Neutrophil (primary cell): Measurements from ENCODE around the gene SPEG.

Experiments
- H3K27ac ChIP-seq: fragments of 200-600 bp; sonication (generic); 2 replicates; pipeline ENCODE4 v1.5.1; 2016; ENCODE audit warnings: mild to moderate bottlenecking, moderate library complexity
- H3K27me3 ChIP-seq: fragments of 200-600 bp; sonication (generic); 2 replicates; pipeline ENCODE4 v1.6.0; 2016; ENCODE audit warnings: mild to moderate bottlenecking
- H3K36me3 ChIP-seq: fragments of 200-600 bp; sonication (generic); 2 replicates; pipeline ENCODE4 v1.5.1; 2017
- H3K4me1 ChIP-seq, 2 experiments: fragments of 200-600 bp in 1 of 2; sonication (generic) in 1 of 2; 1 replicate in 1 of 2; 2 replicates in 1 of 2; pipeline versions ENCODE4 v1.5.1 to v1.6.1; 2013 to 2016; ENCODE audit warnings: low read depth in 1 of 2, low read length in 1 of 2, mild to moderate bottlenecking in 1 of 2, moderate library complexity in 1 of 2; ENCODE audit not compliant: control insufficient read depth in 1 of 2, insufficient read depth in 1 of 2
- H3K4me3 ChIP-seq, 2 experiments: fragments of 200-600 bp in 1 of 2; sonication (generic) in 1 of 2; 1 replicate in 1 of 2; 2 replicates in 1 of 2; pipeline ENCODE4 v1.5.1; 2013 to 2016; ENCODE audit warnings: low read depth in 1 of 2, low read length in 1 of 2, mild to moderate bottlenecking in 1 of 2, moderate library complexity in 1 of 2
- H3K9me3 ChIP-seq: fragments of 200-600 bp; sonication (generic); 2 replicates; pipeline ENCODE4 v1.5.1; 2016
- TF ChIP-seq, protein P1 (sequence below): fragments of 200-600 bp; sonication (generic); IDR thresholded peaks from 2 replicates; pipeline ENCODE4 v1.5.1; 2016; ENCODE audit warnings: antibody characterized with exemption

The SPEG gene

DNA sequence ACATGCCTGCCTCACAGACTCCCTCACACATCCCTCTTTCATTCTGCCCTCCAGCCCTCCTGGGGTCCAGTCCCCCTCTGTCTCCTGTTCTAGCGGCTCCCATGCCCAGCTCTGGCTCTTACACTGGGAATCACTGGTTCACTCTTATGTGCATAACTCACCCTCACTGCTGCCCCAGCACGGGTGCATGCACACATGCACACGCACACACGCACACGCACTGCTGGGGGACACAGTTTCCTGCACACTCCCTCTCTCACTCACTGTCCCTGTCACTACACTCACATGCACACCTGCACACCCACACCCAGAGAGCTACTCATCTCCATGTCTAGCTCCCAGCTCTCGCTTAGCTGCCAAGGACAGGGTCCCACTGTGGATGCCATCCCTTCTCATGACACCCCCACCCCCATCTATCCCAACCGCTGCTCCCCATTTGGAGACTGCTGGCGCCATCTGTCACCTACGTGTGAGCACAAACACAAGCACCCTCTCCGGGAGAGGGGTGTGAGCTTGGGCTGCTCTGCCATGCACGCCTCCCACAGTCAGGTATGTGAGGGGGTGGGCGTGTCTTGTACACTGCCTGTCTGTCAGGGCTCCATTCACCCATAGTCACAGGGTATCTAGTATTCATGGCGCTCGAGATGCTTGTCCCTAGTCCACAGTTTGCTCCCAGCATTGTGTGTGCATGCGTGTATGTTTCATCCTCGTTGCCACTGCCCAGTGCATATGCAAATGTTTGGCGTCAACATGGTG is 81.4 kb downstream of the SPEG start:
- H3K27me3 ChIP-seq, result peaks cover 100% of the 10 kb centered on the region
- H3K4me1 ChIP-seq, result no peaks in the 10 kb centered on the region
- H3K36me3 ChIP-seq, result no peaks in the 10 kb centered on the region
- TF ChIP-seq, protein P1, sequence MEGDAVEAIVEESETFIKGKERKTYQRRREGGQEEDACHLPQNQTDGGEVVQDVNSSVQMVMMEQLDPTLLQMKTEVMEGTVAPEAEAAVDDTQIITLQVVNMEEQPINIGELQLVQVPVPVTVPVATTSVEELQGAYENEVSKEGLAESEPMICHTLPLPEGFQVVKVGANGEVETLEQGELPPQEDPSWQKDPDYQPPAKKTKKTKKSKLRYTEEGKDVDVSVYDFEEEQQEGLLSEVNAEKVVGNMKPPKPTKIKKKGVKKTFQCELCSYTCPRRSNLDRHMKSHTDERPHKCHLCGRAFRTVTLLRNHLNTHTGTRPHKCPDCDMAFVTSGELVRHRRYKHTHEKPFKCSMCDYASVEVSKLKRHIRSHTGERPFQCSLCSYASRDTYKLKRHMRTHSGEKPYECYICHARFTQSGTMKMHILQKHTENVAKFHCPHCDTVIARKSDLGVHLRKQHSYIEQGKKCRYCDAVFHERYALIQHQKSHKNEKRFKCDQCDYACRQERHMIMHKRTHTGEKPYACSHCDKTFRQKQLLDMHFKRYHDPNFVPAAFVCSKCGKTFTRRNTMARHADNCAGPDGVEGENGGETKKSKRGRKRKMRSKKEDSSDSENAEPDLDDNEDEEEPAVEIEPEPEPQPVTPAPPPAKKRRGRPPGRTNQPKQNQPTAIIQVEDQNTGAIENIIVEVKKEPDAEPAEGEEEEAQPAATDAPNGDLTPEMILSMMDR, result no peak
- no peak overlapping the region for H3K4me3 ChIP-seq
- no peak overlapping the region for H3K27ac ChIP-seq
- no peaks in the 10 kb centered on the region for H3K9me3 ChIP-seq

DNA sequence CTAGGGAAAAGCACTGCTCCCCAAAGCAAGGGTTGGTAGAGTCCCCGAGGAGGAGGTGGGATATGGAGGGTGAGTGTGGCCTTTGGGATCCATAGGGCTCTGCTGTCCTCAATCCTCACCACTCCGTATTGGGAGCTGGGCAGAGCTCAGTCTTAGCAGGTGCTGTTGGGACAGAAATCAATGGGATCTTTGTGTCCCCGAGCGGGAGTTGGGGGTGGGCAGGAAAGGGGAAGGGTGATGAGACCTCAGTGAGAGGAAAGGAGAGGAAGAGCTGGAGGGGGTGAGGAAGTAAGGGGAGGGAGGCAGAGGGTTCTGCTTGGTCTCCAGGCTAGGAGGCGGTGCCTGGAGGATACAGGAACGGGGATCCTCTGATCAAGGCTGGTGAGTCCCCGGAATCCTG is 82.2 kb downstream of the SPEG start:
- TF ChIP-seq, protein P1, result no peak
- peaks cover 100% of the 10 kb centered on the region for H3K27me3 ChIP-seq
- H3K4me3 ChIP-seq, result no peak overlapping the region
- H3K9me3 ChIP-seq, result no peaks in the 10 kb centered on the region
- no peaks in the 10 kb centered on the region for H3K36me3 ChIP-seq
- H3K27ac ChIP-seq, result no peak overlapping the region
- no peaks in the 10 kb centered on the region for H3K4me1 ChIP-seq

DNA sequence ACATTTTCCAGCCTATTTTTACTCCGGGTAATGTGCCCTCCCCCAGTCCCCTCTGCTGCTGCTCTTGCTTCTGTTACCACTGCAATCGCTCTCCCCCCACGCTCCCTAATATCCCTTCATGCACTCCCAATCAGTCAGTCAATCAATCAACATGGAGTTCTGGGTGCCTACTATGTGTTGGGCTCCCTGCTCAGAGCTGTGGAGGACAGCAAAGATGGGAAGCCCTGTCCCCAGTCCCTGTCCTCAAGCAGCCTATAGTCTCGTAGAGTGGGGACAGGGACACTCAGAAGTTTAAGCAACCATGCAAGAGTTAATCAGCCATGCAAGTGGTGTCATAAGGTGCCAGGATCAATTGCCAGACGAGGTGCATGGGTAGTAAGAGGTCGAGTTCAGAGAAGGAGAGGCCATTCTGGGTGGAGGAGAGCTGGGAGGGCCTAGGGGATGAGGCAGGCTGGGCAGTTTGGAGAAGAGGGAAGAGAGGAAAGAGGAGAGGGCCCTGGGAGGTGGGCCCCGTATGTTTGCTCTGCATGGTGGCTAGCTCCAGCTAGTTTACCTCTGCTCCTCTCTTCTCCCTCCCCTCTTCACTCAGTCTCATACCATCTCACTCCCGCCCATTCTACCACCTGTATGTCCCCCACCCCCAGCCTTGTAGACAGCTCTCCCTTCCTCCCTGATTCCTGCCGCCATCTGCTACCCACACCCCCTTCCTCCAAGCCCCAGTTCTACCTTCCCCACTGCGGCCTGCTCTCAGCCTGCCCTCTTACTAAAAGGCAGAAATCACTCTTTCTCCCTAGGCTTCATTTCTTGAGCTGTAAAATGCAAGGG is 83.5 kb downstream of the SPEG start:
- no peaks in the 10 kb centered on the region for H3K9me3 ChIP-seq
- H3K27me3 ChIP-seq, result peaks cover 100% of the 10 kb centered on the region
- TF ChIP-seq, protein P1, result no peak
- no peak overlapping the region for H3K27ac ChIP-seq
- H3K36me3 ChIP-seq, result no peaks in the 10 kb centered on the region
- H3K4me3 ChIP-seq, result no peak overlapping the region
- no peaks in the 10 kb centered on the region for H3K4me1 ChIP-seq

DNA sequence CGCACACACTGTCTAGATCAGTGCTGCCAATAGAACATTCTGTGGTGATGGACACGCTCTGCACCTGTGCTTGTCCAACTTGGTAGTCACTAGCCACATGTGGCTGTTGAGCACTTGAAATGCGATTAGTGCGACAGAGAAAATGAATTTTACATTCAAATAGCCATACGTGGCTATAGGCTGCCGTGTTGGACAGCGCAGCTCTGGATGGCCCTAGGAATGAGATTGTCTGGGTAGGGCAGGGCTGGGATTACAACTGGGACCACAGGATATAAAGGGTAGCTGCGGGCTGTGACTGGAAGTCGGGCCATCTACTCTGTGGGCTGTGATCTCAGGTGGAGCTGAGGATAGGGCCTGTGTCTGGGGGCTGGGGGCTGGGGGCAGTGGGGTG is 84.9 kb downstream of the SPEG start:
- Histone ChIP-seq H3K27me3 (peaks cover 100% of the 10 kb centered on the region), H3K27ac (no peak overlapping the region), H3K36me3 (no peaks in the 10 kb centered on the region), H3K4me3 (no peak overlapping the region), H3K9me3 (no peaks in the 10 kb centered on the region), H3K4me1 (no peaks in the 10 kb centered on the region)
- TF ChIP-seq, protein P1, result no peak

DNA sequence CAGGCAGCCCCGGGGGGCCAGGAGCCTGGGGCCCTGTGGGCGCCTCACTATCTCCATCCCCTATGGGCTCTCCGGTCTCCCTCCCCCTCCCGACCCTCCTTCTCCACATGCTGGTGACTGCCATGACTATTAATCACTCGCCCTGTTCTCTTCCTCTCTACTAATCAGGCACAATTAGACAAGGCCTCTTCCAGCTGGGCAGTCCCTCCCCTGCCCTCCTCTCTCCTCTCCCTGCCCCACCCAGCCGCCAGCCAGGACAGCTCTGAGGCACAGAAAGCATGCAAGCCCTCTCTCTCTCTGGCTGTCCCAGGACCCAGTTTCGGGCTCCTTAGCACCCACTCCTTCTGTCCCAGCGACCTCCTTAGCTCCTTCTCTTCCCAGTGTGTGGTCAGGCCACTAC is 85.4 kb downstream of the SPEG start:
- H3K4me1 ChIP-seq, result no peaks in the 10 kb centered on the region
- H3K27me3 ChIP-seq, result peaks cover 100% of the 10 kb centered on the region
- no peaks in the 10 kb centered on the region for H3K9me3 ChIP-seq
- no peak overlapping the region for H3K27ac ChIP-seq
- H3K36me3 ChIP-seq, result no peaks in the 10 kb centered on the region
- TF ChIP-seq, protein P1, result no peak
- no peak overlapping the region for H3K4me3 ChIP-seq
